ENCODE data around the gene TNFAIP8. TPM values are rescaled to one million over a fixed set of nuclear protein-coding genes. Genes with fewer than 3 reads are reported as not detected.

TNFAIP8 gene
- total and polyA plus RNA-seq, 9 of the 15 experiments (the other 6 are each of a cell fraction or from before 2014, with no cell fraction given): 29.9 to 52.2 (median 44.8) TPM

- TF ChIP-seq, protein P1, sequence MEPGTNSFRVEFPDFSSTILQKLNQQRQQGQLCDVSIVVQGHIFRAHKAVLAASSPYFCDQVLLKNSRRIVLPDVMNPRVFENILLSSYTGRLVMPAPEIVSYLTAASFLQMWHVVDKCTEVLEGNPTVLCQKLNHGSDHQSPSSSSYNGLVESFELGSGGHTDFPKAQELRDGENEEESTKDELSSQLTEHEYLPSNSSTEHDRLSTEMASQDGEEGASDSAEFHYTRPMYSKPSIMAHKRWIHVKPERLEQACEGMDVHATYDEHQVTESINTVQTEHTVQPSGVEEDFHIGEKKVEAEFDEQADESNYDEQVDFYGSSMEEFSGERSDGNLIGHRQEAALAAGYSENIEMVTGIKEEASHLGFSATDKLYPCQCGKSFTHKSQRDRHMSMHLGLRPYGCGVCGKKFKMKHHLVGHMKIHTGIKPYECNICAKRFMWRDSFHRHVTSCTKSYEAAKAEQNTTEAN (CRISPR knock-in tag; IDR thresholded peaks at IDR 0.05): no peak
- TF ChIP-seq L3MBTL2 (IDR thresholded peaks at IDR 0.05): no peak; the same call in 1 of the 2 replicates
Measured at GRCh38 chr5:119318256-119318894, 37.4 kb upstream of the TNFAIP8 start (continued).

DNA sequence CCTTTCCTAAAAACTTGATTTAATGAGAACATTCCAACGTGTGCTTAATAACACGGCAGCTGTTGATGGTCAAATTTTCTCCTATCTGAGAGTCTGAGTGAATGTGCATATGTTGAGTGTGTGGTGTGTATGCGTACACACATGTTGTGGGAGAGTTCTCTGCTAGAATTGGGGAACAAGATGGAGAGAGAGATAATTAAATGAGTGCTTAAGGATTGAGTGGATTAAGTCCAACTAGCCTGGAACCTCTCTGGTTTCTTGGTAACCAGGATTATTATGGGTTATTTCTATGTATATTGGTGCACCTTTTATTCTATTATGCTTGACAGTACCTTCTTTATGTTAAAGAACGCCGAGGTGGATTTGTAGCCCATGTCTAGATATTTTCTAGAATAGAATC lies 36.4 kb upstream of the TNFAIP8 start:
- FAIRE-seq (no peak), ATAC-seq (no peak), DNase-seq (ENCODE audit: extremely low read depth in 1 of 4, low spot score in 3 of 4) (peak in 2 of 4 experiments; percentile 24 to 46)
- H2AFZ ChIP-seq (ENCODE audit: low read depth, low read length): 0 out of 2 replicates have a peak overlapping the region, but pooled peaks have one; percentile 14
- no peak overlapping the region; the same call in 1 of the 2 replicates for H3K4me3 ChIP-seq
- peak overlapping the region in 1 of 2 experiments; percentile 81; a peak in 2 of 4 replicates for H3K9ac ChIP-seq (ENCODE audit: insufficient read depth in 1 of 2, low read depth in 2 of 2, low read length in 2 of 2)
- H3K9me1 ChIP-seq (ENCODE audit: control insufficient read depth, insufficient read depth, low read length): no peaks in the 10 kb centered on the region
- intact Hi-C loops (cut with micrococcal nuclease) (loop anchor here (10.0 kb wide), 1 partner anchor 295 kb away; no protein-coding TSS in a partner anchor), in situ Hi-C loops (cut with MboI) (no loop called here)
- ChIA-PET CTCF (ENCODE audit: low intra/inter-chr PET ratio) (no interaction called here), POLR2A (no interaction called here)
- H3K79me2 ChIP-seq (ENCODE audit: control insufficient read depth, insufficient read depth, low read length): peaks cover 80% of the 10 kb centered on the region
- BruUV-seq (replicated peaks): no TSS peak
- no peaks in the 10 kb centered on the region for H4K20me1 ChIP-seq (replicated peaks; ENCODE audit: control insufficient read depth, insufficient read depth, low read length)
- 14% methylated on average over 5 of the region's 5 CpGs for WGBS (ENCODE audit: insufficient coverage, low coverage, missing lambda C conversion rate)
- peaks cover 38 to 63% of the 10 kb centered on the region in 2 experiments for H3K4me1 ChIP-seq (replicated peaks in 1 of 2; ENCODE audit: control insufficient read depth in 2 of 2, insufficient read depth in 2 of 2, low read length in 2 of 2)
- no peaks in the 10 kb centered on the region for H3K27me3 ChIP-seq (ENCODE audit: control insufficient read depth in 2 of 2, insufficient read depth in 2 of 2, low read length in 2 of 2)
- no peaks in the 10 kb centered on the region for H3K9me3 ChIP-seq (replicated peaks; ENCODE audit: control insufficient read depth, insufficient read depth, low read depth, low read length)
- H3K36me3 ChIP-seq (ENCODE audit: control insufficient read depth, insufficient read depth, low read length): no peaks in the 10 kb centered on the region; the same call in 2 of the 3 replicates
- peak overlapping the region; percentile 92 for H3K27ac ChIP-seq (ENCODE audit: extremely low read depth, low read depth, low read length)
- H3K4me2 ChIP-seq (ENCODE audit: insufficient read depth, low read length): peak overlapping the region; percentile 95
- 0 out of 2 replicates have a peak, but pooled peaks have one; percentile 5 for TF ChIP-seq STAT5A (IDR thresholded peaks at IDR 0.05; ENCODE audit: borderline replicate concordance, low read length)
- TF ChIP-seq NFRKB (IDR thresholded peaks at IDR 0.05; ENCODE audit: low read depth): 0 out of 2 replicates have a peak, but pooled peaks have one; percentile 23
- TF ChIP-seq EP300 (IDR thresholded peaks at IDR 0.05; ENCODE audit: low read length): 0 out of 2 replicates have a peak, but pooled peaks have one; percentile 12
- 0 out of 2 replicates have a peak, but pooled peaks have one; percentile 21 for TF ChIP-seq NCOR1 (IDR thresholded peaks at IDR 0.05)
- TF ChIP-seq MBD1 (CRISPR knock-in tag; IDR thresholded peaks at IDR 0.05): 0 out of 2 replicates have a peak, but pooled peaks have one; percentile 48
- TF ChIP-seq RBM22 (IDR thresholded peaks at IDR 0.05; ENCODE audit: low read depth, low read length, poor library complexity, severe bottlenecking): no peak
- TF ChIP-seq PHB2 (IDR thresholded peaks at IDR 0.05; ENCODE audit: low read depth): no peak
